HepG2 (cell line): ENCODE measurements around the gene KCNF1. TPM values are rescaled to one million over a fixed set of nuclear protein-coding genes. Genes with fewer than 3 reads are reported as not detected.

ENCODE experiments used
- ATAC-seq: fragments of 200-7000 bp; cut with Tn5 transposase; 3 replicates; pipeline ENCODE4 v1.9.1; 2020; ENCODE audit warnings: mild to moderate bottlenecking, moderate library complexity
- BruUV-seq: library from RNA; stranded (reverse); fragments of 400-500 nt; replicated peaks from 2 replicates; lab custom pipeline; 2021; lab: Mats Ljungman, UMichigan
- CTCF ChIA-PET: fragments of 300-600 bp; formaldehyde crosslinking; extraction: SDS; loops from one replicate; lab custom pipeline; 2021; ENCODE audit warnings: low total read pairs, inconsistent platforms, low intra/inter-chr PET ratio; lab: Yijun Ruan, JAX
- POLR2A ChIA-PET: fragments of 350-600 bp; sonication (Branson Sonifier 250); formaldehyde crosslinking; loops from one replicate; lab custom pipeline; 2020; ENCODE audit warnings: antibody characterized with exemption, inconsistent platforms; lab: Yijun Ruan, JAX
- DNase-seq: peaks from one replicate; pipeline ENCODE4 v3.0.0-alpha.2; 2015; ENCODE audit warnings: low spot score
- FAIRE-seq: peaks from 3 replicates; lab custom pipeline; 2011; peaks lifted over from hg19 to GRCh38; lab: Jason Lieb, UNC
- H2AFZ ChIP-seq: one replicate; pipeline ENCODE4 v1.6.1; 2011; ENCODE audit warnings: low read length, inconsistent platforms
- H3K27ac ChIP-seq: fragments of 300-600 bp; 3 replicates; pipeline ENCODE4 v1.8.0; 2011; ENCODE audit warnings: mixed run types, mild to moderate bottlenecking, mixed read lengths, low read length, inconsistent platforms; ENCODE audit not compliant: insufficient read depth; ENCODE audit errors: extremely low read length
- H3K27me3 ChIP-seq, 2 experiments: fragments of 200-600 bp in 1 of 2; 2 replicates in 1 of 2; 3 replicates in 1 of 2; pipeline versions ENCODE4 v1.6.0 to v1.8.0; 2011; ENCODE audit warnings: low read length in 2 of 2, mild to moderate bottlenecking in 2 of 2, moderate library complexity in 2 of 2, inconsistent platforms in 1 of 2; ENCODE audit not compliant: insufficient read depth in 2 of 2, control insufficient read depth in 1 of 2
- H3K36me3 ChIP-seq, 2 experiments: fragments of 200-600 bp in 1 of 2; replicated peaks in 1 of 2; 2 replicates in 1 of 2; 3 replicates in 1 of 2; pipeline versions ENCODE4 v1.5.1 to v1.8.0; 2011; ENCODE audit warnings: low read length in 2 of 2, inconsistent platforms in 1 of 2; ENCODE audit not compliant: insufficient read depth in 2 of 2, control insufficient read depth in 1 of 2
- H3K4me1 ChIP-seq: 2 replicates; pipeline ENCODE4 v1.5.1; 2012; ENCODE audit warnings: low read length, inconsistent platforms; ENCODE audit not compliant: insufficient read depth
- H3K4me2 ChIP-seq: 2 replicates; pipeline ENCODE4 v1.6.0; 2011; ENCODE audit warnings: low read depth, low read length, inconsistent platforms
- H3K4me3 ChIP-seq, 3 experiments: fragments of 200-600 bp in 1 of 3; sonication (generic), shearing (Covaris generic) in 1 of 3; replicated peaks in 1 of 3; 2 replicates each; pipeline ENCODE4 v1.5.1; 2011 to 2016; ENCODE audit warnings: low read length in 3 of 3, inconsistent platforms in 2 of 3, low read depth in 2 of 3, mild to moderate bottlenecking in 2 of 3, control low read depth in 1 of 3, mixed read lengths in 1 of 3; ENCODE audit not compliant: insufficient read depth in 1 of 3
- H3K79me2 ChIP-seq: one replicate; pipeline ENCODE4 v1.6.1; 2011; ENCODE audit warnings: low read length, inconsistent platforms; ENCODE audit not compliant: insufficient read depth
- H3K9ac ChIP-seq: 2 replicates; pipeline ENCODE4 v1.6.0; 2011; ENCODE audit warnings: mild to moderate bottlenecking, low read depth, low read length, inconsistent platforms; ENCODE audit not compliant: insufficient read depth
- H3K9me3 ChIP-seq: 2 replicates; pipeline ENCODE4 v1.5.1; 2012; ENCODE audit warnings: mild to moderate bottlenecking, low read length
- H4K20me1 ChIP-seq: 2 replicates; pipeline ENCODE4 v1.6.0; 2011; ENCODE audit warnings: inconsistent platforms, mild to moderate bottlenecking, low read length, moderate library complexity; ENCODE audit not compliant: insufficient read depth
- ELF4 ChIP-seq: sonication (generic); formaldehyde crosslinking; IDR thresholded peaks from 2 replicates; pipeline ENCODE4 v1.5.0; 2020; ENCODE audit warnings: missing genetic modification reagents, mild to moderate bottlenecking, moderate library complexity, borderline replicate concordance
- GATAD1 ChIP-seq: IDR thresholded peaks from 2 replicates; pipeline ENCODE4 v1.6.1; 2016; ENCODE audit warnings: missing genetic modification reagents, missing compliant biosample characterization
- HOXA3 ChIP-seq: sonication (generic); formaldehyde crosslinking; IDR thresholded peaks from 2 replicates; pipeline ENCODE4 v1.5.0; 2020; ENCODE audit warnings: missing genetic modification reagents
- LBX2 ChIP-seq: sonication (generic); formaldehyde crosslinking; IDR thresholded peaks from 2 replicates; pipeline ENCODE4 v1.5.0; 2020; ENCODE audit warnings: missing genetic modification reagents, mild to moderate bottlenecking, borderline replicate concordance
- MBNL3 ChIP-seq: fragments of 250-450 bp; sonication (Bioruptor Pico); conservative IDR thresholded peaks from 2 replicates; pipeline ENCODE4 v1.8.0; 2022; ENCODE audit warnings: mild to moderate bottlenecking, inconsistent platforms
- MED13 ChIP-seq: sonication (generic); formaldehyde crosslinking; IDR thresholded peaks from 2 replicates; pipeline ENCODE4 v1.5.0; 2020; ENCODE audit warnings: missing genetic modification reagents
- NCOA1 ChIP-seq: sonication (generic); formaldehyde crosslinking; IDR thresholded peaks from 2 replicates; pipeline ENCODE4 v1.9.0; 2021; ENCODE audit warnings: missing genetic modification reagents
- NPAS2 ChIP-seq: sonication (generic); formaldehyde crosslinking; IDR thresholded peaks from 2 replicates; pipeline ENCODE4 v1.8.0; 2022; ENCODE audit warnings: mild to moderate bottlenecking, missing genetic modification reagents, borderline replicate concordance
- ONECUT2 ChIP-seq: sonication (generic); formaldehyde crosslinking; IDR thresholded peaks from 2 replicates; pipeline ENCODE4 v1.4.0; 2020; ENCODE audit warnings: missing genetic modification reagents
- SAFB2 ChIP-seq: sonication (generic); formaldehyde crosslinking; IDR thresholded peaks from 2 replicates; pipeline ENCODE4 v1.5.1; 2020; ENCODE audit warnings: missing genetic modification reagents, low read depth, mild to moderate bottlenecking, borderline replicate concordance
- SIN3B ChIP-seq: fragments of 150-350 bp; IDR thresholded peaks from 2 replicates; pipeline ENCODE4 v1.6.1; 2014; ENCODE audit warnings: low read length
- SKI ChIP-seq: fragments of 450-650 bp; IDR thresholded peaks from one replicate; pipeline ENCODE4 v1.6.1; 2018; ENCODE audit warnings: mild to moderate bottlenecking; ENCODE audit not compliant: partially characterized antibody
- SMARCC2 ChIP-seq: fragments of 450-650 bp; IDR thresholded peaks from 2 replicates; pipeline ENCODE4 v1.6.1; 2017; ENCODE audit warnings: antibody characterized with exemption, mild to moderate bottlenecking
- TCF12 ChIP-seq, 2 experiments: fragments of 450-650 bp in 1 of 2; sonication (generic) in 1 of 2; formaldehyde crosslinking in 1 of 2; IDR thresholded peaks; 2 replicates each; pipeline versions ENCODE4 v1.6.1 to v1.8.0; 2017 to 2022; ENCODE audit warnings: antibody characterized with exemption in 1 of 2, mild to moderate bottlenecking in 1 of 2, missing genetic modification reagents in 1 of 2, moderate library complexity in 1 of 2
- XBP1 ChIP-seq: sonication (generic); formaldehyde crosslinking; IDR thresholded peaks from 2 replicates; pipeline ENCODE4 v1.5.0; 2020; ENCODE audit warnings: missing genetic modification reagents
- ZNF33A ChIP-seq: sonication (generic); formaldehyde crosslinking; IDR thresholded peaks from 2 replicates; pipeline ENCODE4 v1.5.1; 2020; ENCODE audit warnings: missing genetic modification reagents, mild to moderate bottlenecking, moderate library complexity, borderline replicate concordance
- ZNF644 ChIP-seq: IDR thresholded peaks from 2 replicates; pipeline ENCODE4 v1.6.1; 2016; ENCODE audit warnings: low read depth
- ZNF674 ChIP-seq: sonication (generic); formaldehyde crosslinking; IDR thresholded peaks from 2 replicates; pipeline ENCODE4 v1.5.0; 2020; ENCODE audit warnings: low read depth, mild to moderate bottlenecking, missing genetic modification reagents
- ZNF749 ChIP-seq: sonication (generic); formaldehyde crosslinking; IDR thresholded peaks from 2 replicates; pipeline ENCODE4 v1.8.0; 2022; ENCODE audit warnings: mild to moderate bottlenecking, missing genetic modification reagents, moderate library complexity, borderline replicate concordance
- WGBS: methylation state at CpG from one replicate; pipeline ENCODE4 v1.1.6; 2017; ENCODE audit warnings: low lambda C conversion rate; 5-methylcytosine and 5-hydroxymethylcytosine counted together
- in situ Hi-C: cut with HindIII; loops from 2 replicates; pipeline ENCODE4 v1.10.0; 2017; ENCODE audit warnings: low pct_unique_long_range_greater_than_20kb; ENCODE audit not compliant: extremely low pct_ligation_motif_present
- intact Hi-C: fragments of 100-400 bp; cut with micrococcal nuclease; formaldehyde crosslinking; loops from one replicate; pipeline ENCODE4 v1.10.0; 2022; ENCODE audit not compliant: unreplicated experiment
- polyA plus RNA-seq, 8 experiments: library from polyadenylated mRNA; depleted of rRNA in 3 of 8; stranded (reverse) in 7 of 8; unstranded in 1 of 8; fragments of >200 nt; fragmentation: Illumina TruSeq in 4 of 8; extraction: Trizol in 4 of 8; gene quantifications; 2 replicates each; pipeline versions ENCODE4 v1.2.1 to v1.2.3, GENCODE V29; 2011 to 2016; ENCODE audit warnings: low read depth in 4 of 8, missing spikeins in 1 of 8, mixed read lengths in 1 of 8; ENCODE audit not compliant: insufficient read depth in 1 of 8
- total RNA-seq, 5 experiments: library from RNA; depleted of rRNA; stranded (reverse); fragments of >200 nt; fragmentation: Illumina TruSeq; extraction: Trizol; gene quantifications; 2 replicates each; pipeline ENCODE4 v1.2.3, GENCODE V29; 2016; ENCODE audit warnings: low read depth in 1 of 5

KCNF1 gene
- total and polyA plus RNA-seq, 2 of the 13 experiments (the other 11 are each of a cell fraction or from before 2014, with no cell fraction given): 0.09 to 0.12 TPM

GRCh38 chr2:10944799-10945198, 33.1 kb downstream of the KCNF1 start (continued):
- TF ChIP-seq LBX2: no peak
- TF ChIP-seq ZNF33A (CRISPR knock-in tag): no peak

- in situ Hi-C loops: no loop called here
- Histone ChIP-seq H4K20me1 (no peaks in the 10 kb centered on the region), H3K9me3 (no peaks in the 10 kb centered on the region), H3K79me2 (no peaks in the 10 kb centered on the region), H3K4me1 (no peaks in the 10 kb centered on the region), H3K27me3 (peaks cover 8 to 55% of the 10 kb centered on the region in 2 experiments; a peak in 4 of 5 replicates), H3K36me3 (no peaks in the 10 kb centered on the region), H3K4me3 (no peak overlapping the region), H3K4me2 (no peak overlapping the region)
- ChIA-PET CTCF (no interaction called here), POLR2A (no interaction called here)
- intact Hi-C loops: loop anchor here (10.0 kb wide), 1 partner anchor 1528 kb away; no protein-coding TSS in a partner anchor
- no peak for DNase-seq
- ATAC-seq: no peak
- BruUV-seq: no TSS peak
- no peak for FAIRE-seq
- 41% methylated on average over 6 of the region's 6 CpGs for WGBS
- TF ChIP-seq SAFB2 (CRISPR knock-in tag): no peak
- TF ChIP-seq ONECUT2: no peak
- TF ChIP-seq SIN3B: no peak
- TF ChIP-seq, all 625 proteins: peak for 0
- Histone ChIP-seq H3K27ac (no peak overlapping the region), H3K9ac (no peak overlapping the region), H2AFZ (no peak overlapping the region)
Observed at GRCh38 chr2:10946394-10946793, 34.7 kb downstream of the KCNF1 start.

GRCh38 chr2:10947005-10947440, 35.3 kb downstream of the KCNF1 start:
- Histone ChIP-seq H4K20me1 (no peaks in the 10 kb centered on the region), H2AFZ (no peak overlapping the region), H3K4me1 (no peaks in the 10 kb centered on the region), H3K36me3 (no peaks in the 10 kb centered on the region), H3K9me3 (no peaks in the 10 kb centered on the region), H3K4me3 (no peak overlapping the region), H3K79me2 (no peaks in the 10 kb centered on the region), H3K9ac (no peak overlapping the region), H3K27ac (no peak overlapping the region), H3K4me2 (no peak overlapping the region), H3K27me3 (peaks cover 8 to 61% of the 10 kb centered on the region in 2 experiments; a peak in 4 of 5 replicates)
- FAIRE-seq (no peak), DNase-seq (no peak), ATAC-seq (no peak)
- in situ Hi-C loops (no loop called here), intact Hi-C loops (loop anchor here (10.0 kb wide), 1 partner anchor 1528 kb away; no protein-coding TSS in a partner anchor)
- CTCF ChIA-PET: no interaction called here
- POLR2A ChIA-PET: no interaction called here
- WGBS: 26% methylated on average over 10 of the region's 10 CpGs
- BruUV-seq: no TSS peak
- TF ChIP-seq TCF12 (IDR thresholded peaks at IDR 0.05) (no peak), TCF12 (CRISPR knock-in tag; IDR thresholded peaks at IDR 0.05) (no peak), SKI (no peak), ZNF644 (CRISPR knock-in tag) (no peak), GATAD1 (no peak), HOXA3 (CRISPR knock-in tag) (no peak), ZNF749 (CRISPR knock-in tag) (no peak), NPAS2 (no peak), ZNF674 (CRISPR knock-in tag) (no peak), MBNL3 (no peak), MED13 (CRISPR knock-in tag) (no peak), SMARCC2 (no peak), NCOA1 (no peak), XBP1 (CRISPR knock-in tag) (no peak), ELF4 (CRISPR knock-in tag) (no peak)
